Mesothelial cell of epicardium (in vitro differentiated cells): Measurements from ENCODE around the gene CAAP1. TPM values are rescaled to one million over a fixed set of nuclear protein-coding genes. Genes with fewer than 3 reads are reported as not detected.

ENCODE experiments used
- DNase-seq, 2 experiments: peaks; one replicate each; pipeline ENCODE4 v3.0.0; 2021; ENCODE audit warnings: low spot score in 2 of 2; ENCODE audit not compliant: unreplicated experiment in 2 of 2
- H3K27ac Mint-ChIP-seq: 2 replicates; pipeline ENCODE4 v1.8.0; 2021; ENCODE audit warnings: mixed read lengths
- H3K27me3 Mint-ChIP-seq: 2 replicates; pipeline ENCODE4 v1.8.0; 2021; ENCODE audit warnings: low read depth, mixed read lengths
- H3K36me3 Mint-ChIP-seq: 2 replicates; pipeline ENCODE4 v1.8.0; 2021; ENCODE audit warnings: mixed read lengths
- H3K4me1 Mint-ChIP-seq: 2 replicates; pipeline ENCODE4 v1.8.0; 2021; ENCODE audit warnings: mixed read lengths
- H3K4me3 Mint-ChIP-seq: 2 replicates; pipeline ENCODE4 v1.8.0; 2021; ENCODE audit warnings: mild to moderate bottlenecking, moderate library complexity, mixed read lengths
- H3K9me3 Mint-ChIP-seq: 2 replicates; pipeline ENCODE4 v1.8.0; 2021; ENCODE audit warnings: mixed read lengths
- CTCF ChIP-seq: fragments of 200-600 bp; sonication (generic); IDR thresholded peaks from one replicate; pipeline ENCODE4 v1.5.0; 2021; ENCODE audit warnings: antibody characterized with exemption; ENCODE audit not compliant: unreplicated experiment
- total RNA-seq: library from RNA; stranded (reverse); gene quantifications from 3 replicates; pipeline ENCODE4 v1.2.1, GENCODE V29; 2021

Gene CAAP1
- total RNA-seq, 1 donor from 2014 or later = 18.7 TPM

GRCh38 chr9:26809795-26810194 is 82.8 kb downstream of the CAAP1 start:
- no peaks in the 10 kb centered on the region for H3K36me3 Mint-ChIP-seq
- no peak for DNase-seq
- no peak overlapping the region for H3K4me3 Mint-ChIP-seq

GRCh38 chr9:26807161-26807560 is 85.4 kb downstream of the CAAP1 start:
- Mint-ChIP-seq H3K4me3 (no peak overlapping the region), H3K4me1 (no peaks in the 10 kb centered on the region), H3K9me3 (peaks cover 7% of the 10 kb centered on the region), H3K27ac (no peak overlapping the region), H3K27me3 (peaks cover under 1% of the 10 kb centered on the region), H3K36me3 (no peaks in the 10 kb centered on the region)
- TF ChIP-seq CTCF = no peak
- no peak for DNase-seq

More at GRCh38 chr9:26809795-26810194, 82.8 kb downstream of the CAAP1 start:
- peaks cover 1% of the 10 kb centered on the region for H3K27me3 Mint-ChIP-seq
- TF ChIP-seq CTCF = no peak
- peaks cover 14% of the 10 kb centered on the region for H3K9me3 Mint-ChIP-seq
- H3K27ac Mint-ChIP-seq = no peak overlapping the region
- no peaks in the 10 kb centered on the region for H3K4me1 Mint-ChIP-seq

DNA sequence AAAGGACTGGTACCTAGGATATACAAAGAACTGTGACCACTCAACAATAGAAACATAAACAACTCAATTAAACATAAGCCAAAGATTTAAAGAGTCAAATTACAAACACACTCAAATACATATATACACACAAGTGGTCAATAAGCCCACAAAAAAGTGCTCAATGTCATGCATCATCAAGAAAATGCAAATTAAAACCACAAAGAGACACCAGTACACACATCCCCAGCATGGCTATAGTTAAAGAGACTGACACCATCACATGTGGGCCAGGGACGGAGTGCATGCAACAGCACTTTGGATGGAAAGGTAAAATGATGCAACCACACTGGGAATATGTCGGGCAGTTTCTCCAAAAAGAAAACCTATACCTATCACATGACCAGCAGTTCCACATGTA is 89.7 kb downstream of the CAAP1 start:
- H3K36me3 Mint-ChIP-seq = no peaks in the 10 kb centered on the region
- TF ChIP-seq CTCF = no peak
- H3K27me3 Mint-ChIP-seq = no peaks in the 10 kb centered on the region
- no peak overlapping the region for H3K27ac Mint-ChIP-seq
- H3K9me3 Mint-ChIP-seq = no peaks in the 10 kb centered on the region
- no peak for DNase-seq
- H3K4me1 Mint-ChIP-seq = peaks cover 9% of the 10 kb centered on the region
- no peak overlapping the region for H3K4me3 Mint-ChIP-seq

- no peak for DNase-seq
- no peaks in the 10 kb centered on the region for H3K36me3 Mint-ChIP-seq
- no peak overlapping the region for H3K27ac Mint-ChIP-seq
- no peak for TF ChIP-seq CTCF
- no peak overlapping the region for H3K4me3 Mint-ChIP-seq
- H3K4me1 Mint-ChIP-seq = peaks cover 9% of the 10 kb centered on the region
- H3K9me3 Mint-ChIP-seq = no peaks in the 10 kb centered on the region
- no peaks in the 10 kb centered on the region for H3K27me3 Mint-ChIP-seq
Observed at GRCh38 chr9:26801772-26802171, 90.8 kb downstream of the CAAP1 start.

DNA sequence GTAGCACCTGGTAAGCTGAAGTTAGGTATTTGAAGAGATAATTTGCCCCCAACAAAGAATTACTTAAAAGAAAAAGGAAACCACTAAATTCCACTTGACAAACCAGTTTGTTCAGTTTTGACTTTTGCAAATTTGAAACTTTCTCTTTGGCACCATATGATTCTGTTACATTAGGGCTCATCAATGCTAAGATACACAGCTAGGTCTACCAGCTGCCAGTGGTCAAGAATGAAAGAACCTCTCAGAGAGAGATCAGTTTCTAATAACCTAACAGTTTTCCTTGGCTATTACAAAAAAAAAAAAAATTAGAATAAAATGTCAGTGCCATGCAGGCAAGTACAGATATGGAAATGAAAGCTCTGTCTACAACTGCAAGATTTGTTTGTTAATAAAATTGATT is 92.3 kb downstream of the CAAP1 start:
- Mint-ChIP-seq H3K4me3 (no peak overlapping the region), H3K27ac (no peak overlapping the region), H3K27me3 (no peaks in the 10 kb centered on the region), H3K36me3 (no peaks in the 10 kb centered on the region), H3K4me1 (peaks cover 9% of the 10 kb centered on the region), H3K9me3 (peaks cover under 1% of the 10 kb centered on the region)
- no peak for TF ChIP-seq CTCF
- no peak for DNase-seq

GRCh38 chr9:26791274-26791673 is 101.3 kb downstream of the CAAP1 start:
- no peak for TF ChIP-seq CTCF
- Mint-ChIP-seq H3K36me3 (no peaks in the 10 kb centered on the region), H3K27ac (no peak overlapping the region), H3K4me1 (no peaks in the 10 kb centered on the region), H3K9me3 (peaks cover 18% of the 10 kb centered on the region), H3K27me3 (no peaks in the 10 kb centered on the region), H3K4me3 (no peak overlapping the region)
- DNase-seq = no peak
